ENCODE measurements around the gene PLEKHH2.

The PLEKHH2 gene

GRCh38 chr2:43743706-43744105, 106.6 kb downstream of the PLEKHH2 start:
- Histone ChIP-seq H3K23ac (ENCODE audit: low read length) (no peak overlapping the region), H3K27ac (ENCODE audit: low read depth, low read length) (no peak overlapping the region), H3K27me3 (ENCODE audit: insufficient read depth, low read length) (no peaks in the 10 kb centered on the region), H3K4me2 (ENCODE audit: low read length) (no peak overlapping the region), H2AK5ac (ENCODE audit: low read length) (no peak overlapping the region), H3K14ac (ENCODE audit: low read length) (no peak overlapping the region), H2BK12ac (ENCODE audit: low read length) (no peak overlapping the region), H3K79me2 (ENCODE audit: control insufficient read depth, insufficient read depth, low read length, poor library complexity) (no peaks in the 10 kb centered on the region), H2AFZ (ENCODE audit: insufficient read depth, low read length, poor library complexity) (no peak overlapping the region), H3K4me3 (ENCODE audit: low read depth, low read length) (no peak overlapping the region), H3K4me1 (ENCODE audit: control insufficient read depth in 1 of 2, insufficient read depth in 2 of 2, low read length in 2 of 2) (peaks cover 0 to 1% of the 10 kb centered on the region in 2 experiments), H3K79me1 (ENCODE audit: low read length) (peaks cover 2% of the 10 kb centered on the region), H3K9ac (ENCODE audit: low read length) (no peak overlapping the region), H2BK5ac (ENCODE audit: low read depth, low read length, poor library complexity) (no peak overlapping the region), H3K9me3 (ENCODE audit: insufficient read depth, low read depth, low read length) (no peaks in the 10 kb centered on the region), H4K8ac (ENCODE audit: low read depth, low read length) (no peak overlapping the region), H4K91ac (ENCODE audit: low read depth, low read length) (no peak overlapping the region), H4K12ac (ENCODE audit: low read depth, low read length) (no peak overlapping the region), H3K36me3 (ENCODE audit: control insufficient read depth in 1 of 2, insufficient read depth in 2 of 2, low read length in 2 of 2) (peaks cover 0 to 1% of the 10 kb centered on the region in 2 experiments), H3K4ac (ENCODE audit: low read depth, low read length) (no peak overlapping the region), H2BK120ac (ENCODE audit: insufficient read depth, low read length, poor library complexity) (no peak overlapping the region), H3K18ac (ENCODE audit: low read length) (no peak overlapping the region)
- peak; percentile 15 to 61 for DNase-seq
- no CpG with 5 or more reads among the region's 5 CpGs for whole genome bisulfite sequencing (ENCODE audit: extremely low coverage, insufficient coverage, insufficient read length)

GRCh38 chr2:43745457-43745856, 108.4 kb downstream of the PLEKHH2 start:
- no peak overlapping the region for H3K4me2 ChIP-seq (ENCODE audit: low read length)
- WGBS (ENCODE audit: extremely low coverage, insufficient coverage, insufficient read length), result no CpG with 5 or more reads among the region's 3 CpGs

GRCh38 chr2:43748333-43748732, 111.3 kb downstream of the PLEKHH2 start:
- Histone ChIP-seq H3K79me1 (ENCODE audit: low read length) (peaks cover 2% of the 10 kb centered on the region), H2AK5ac (ENCODE audit: low read length) (no peak overlapping the region), H2AFZ (ENCODE audit: insufficient read depth, low read length, poor library complexity) (no peak overlapping the region), H3K4ac (ENCODE audit: low read depth, low read length) (no peak overlapping the region), H3K36me3 (ENCODE audit: control insufficient read depth in 1 of 2, insufficient read depth in 2 of 2, low read length in 2 of 2) (no peaks in the 10 kb centered on the region), H3K4me1 (ENCODE audit: control insufficient read depth in 1 of 2, insufficient read depth in 2 of 2, low read length in 2 of 2) (peaks cover 0 to 1% of the 10 kb centered on the region in 2 experiments), H3K23ac (ENCODE audit: low read length) (no peak overlapping the region), H3K4me3 (ENCODE audit: low read depth, low read length) (no peak overlapping the region), H3K9me3 (ENCODE audit: insufficient read depth, low read depth, low read length) (no peaks in the 10 kb centered on the region), H2BK12ac (ENCODE audit: low read length) (no peak overlapping the region), H2BK120ac (ENCODE audit: insufficient read depth, low read length, poor library complexity) (no peak overlapping the region), H3K14ac (ENCODE audit: low read length) (no peak overlapping the region), H3K27ac (ENCODE audit: low read depth, low read length) (no peak overlapping the region), H4K12ac (ENCODE audit: low read depth, low read length) (no peak overlapping the region), H3K18ac (ENCODE audit: low read length) (no peak overlapping the region), H3K79me2 (ENCODE audit: control insufficient read depth, insufficient read depth, low read length, poor library complexity) (no peaks in the 10 kb centered on the region), H4K91ac (ENCODE audit: low read depth, low read length) (no peak overlapping the region), H3K4me2 (ENCODE audit: low read length) (no peak overlapping the region), H2BK5ac (ENCODE audit: low read depth, low read length, poor library complexity) (no peak overlapping the region), H3K9ac (ENCODE audit: low read length) (no peak overlapping the region), H3K27me3 (ENCODE audit: insufficient read depth, low read length) (no peaks in the 10 kb centered on the region), H4K8ac (ENCODE audit: low read depth, low read length) (no peak overlapping the region)
- WGBS (ENCODE audit: extremely low coverage, insufficient coverage, insufficient read length), result no CpG with 5 or more reads among the region's 5 CpGs
- no peak for DNase-seq

More at GRCh38 chr2:43745457-43745856, 108.4 kb downstream of the PLEKHH2 start:
- H3K18ac ChIP-seq (ENCODE audit: low read length), result no peak overlapping the region
- H3K79me2 ChIP-seq (ENCODE audit: control insufficient read depth, insufficient read depth, low read length, poor library complexity), result no peaks in the 10 kb centered on the region
- H3K4ac ChIP-seq (ENCODE audit: low read depth, low read length), result no peak overlapping the region
- no peak overlapping the region for H3K9ac ChIP-seq (ENCODE audit: low read length)
- DNase-seq, result peak in 1 of 2 donors; percentile 65
- H3K27ac ChIP-seq (ENCODE audit: low read depth, low read length), result peak overlapping the region; percentile 25
- H3K4me3 ChIP-seq (ENCODE audit: low read depth, low read length), result no peak overlapping the region
- no peak overlapping the region for H2BK5ac ChIP-seq (ENCODE audit: low read depth, low read length, poor library complexity)
- no peak overlapping the region for H2AFZ ChIP-seq (ENCODE audit: insufficient read depth, low read length, poor library complexity)
- H3K4me1 ChIP-seq (ENCODE audit: control insufficient read depth in 1 of 2, insufficient read depth in 2 of 2, low read length in 2 of 2), result peaks cover 0 to 1% of the 10 kb centered on the region in 2 experiments
- no peak overlapping the region for H4K8ac ChIP-seq (ENCODE audit: low read depth, low read length)
- no peaks in the 10 kb centered on the region for H3K36me3 ChIP-seq (ENCODE audit: control insufficient read depth in 1 of 2, insufficient read depth in 2 of 2, low read length in 2 of 2)
- H3K23ac ChIP-seq (ENCODE audit: low read length), result no peak overlapping the region
- H4K12ac ChIP-seq (ENCODE audit: low read depth, low read length), result no peak overlapping the region
- no peaks in the 10 kb centered on the region for H3K9me3 ChIP-seq (ENCODE audit: insufficient read depth, low read depth, low read length)
- no peak overlapping the region for H2BK12ac ChIP-seq (ENCODE audit: low read length)
- no peak overlapping the region for H4K91ac ChIP-seq (ENCODE audit: low read depth, low read length)
- peaks cover 2% of the 10 kb centered on the region for H3K79me1 ChIP-seq (ENCODE audit: low read length)
- H2AK5ac ChIP-seq (ENCODE audit: low read length), result no peak overlapping the region
- H3K27me3 ChIP-seq (ENCODE audit: insufficient read depth, low read length), result no peaks in the 10 kb centered on the region
- no peak overlapping the region for H2BK120ac ChIP-seq (ENCODE audit: insufficient read depth, low read length, poor library complexity)
- no peak overlapping the region for H3K14ac ChIP-seq (ENCODE audit: low read length)

GRCh38 chr2:43749583-43749982, 112.5 kb downstream of the PLEKHH2 start:
- no peak overlapping the region for H2BK120ac ChIP-seq (ENCODE audit: insufficient read depth, low read length, poor library complexity)
- no peaks in the 10 kb centered on the region for H3K36me3 ChIP-seq (ENCODE audit: control insufficient read depth in 1 of 2, insufficient read depth in 2 of 2, low read length in 2 of 2)
- H3K4me1 ChIP-seq (ENCODE audit: control insufficient read depth in 1 of 2, insufficient read depth in 2 of 2, low read length in 2 of 2), result peaks cover 0 to 1% of the 10 kb centered on the region in 2 experiments
- no peak overlapping the region for H2BK12ac ChIP-seq (ENCODE audit: low read length)
- H3K23ac ChIP-seq (ENCODE audit: low read length), result no peak overlapping the region
- H3K4ac ChIP-seq (ENCODE audit: low read depth, low read length), result no peak overlapping the region
- H3K9me3 ChIP-seq (ENCODE audit: insufficient read depth, low read depth, low read length), result no peaks in the 10 kb centered on the region
- no peak overlapping the region for H4K91ac ChIP-seq (ENCODE audit: low read depth, low read length)
- no CpG with 5 or more reads among the region's 3 CpGs for WGBS (ENCODE audit: extremely low coverage, insufficient coverage, insufficient read length)
- H3K27ac ChIP-seq (ENCODE audit: low read depth, low read length), result no peak overlapping the region
- no peak overlapping the region for H3K4me3 ChIP-seq (ENCODE audit: low read depth, low read length)
- no peak overlapping the region for H4K12ac ChIP-seq (ENCODE audit: low read depth, low read length)
- no peak overlapping the region for H2BK5ac ChIP-seq (ENCODE audit: low read depth, low read length, poor library complexity)
- H3K79me2 ChIP-seq (ENCODE audit: control insufficient read depth, insufficient read depth, low read length, poor library complexity), result no peaks in the 10 kb centered on the region
- no peak overlapping the region for H3K18ac ChIP-seq (ENCODE audit: low read length)
- no peak for DNase-seq
- H2AK5ac ChIP-seq (ENCODE audit: low read length), result no peak overlapping the region
- no peak overlapping the region for H4K8ac ChIP-seq (ENCODE audit: low read depth, low read length)
- H3K4me2 ChIP-seq (ENCODE audit: low read length), result no peak overlapping the region
- no peak overlapping the region for H2AFZ ChIP-seq (ENCODE audit: insufficient read depth, low read length, poor library complexity)
- peaks cover 2% of the 10 kb centered on the region for H3K79me1 ChIP-seq (ENCODE audit: low read length)
- H3K14ac ChIP-seq (ENCODE audit: low read length), result no peak overlapping the region
- H3K27me3 ChIP-seq (ENCODE audit: insufficient read depth, low read length), result no peaks in the 10 kb centered on the region
- no peak overlapping the region for H3K9ac ChIP-seq (ENCODE audit: low read length)

All from trophoblast cell (in vitro differentiated cells and primary cell).